Measurements from ENCODE around the gene ITGA5. TPM values are rescaled to one million over a fixed set of nuclear protein-coding genes. Genes with fewer than 3 reads are reported as not detected.
A peak's percentile ranks its signal among the peaks of the same experiment; 100 is the strongest.

Gene ITGA5
- total RNA-seq, 1 donor: 401 TPM

GRCh38 chr12:54368709-54369596 lies 50.1 kb downstream of the ITGA5 start:
- no peaks in the 10 kb centered on the region for H3K9me3 ChIP-seq (ENCODE audit: low read depth, low read length)
- H4K20me1 ChIP-seq (ENCODE audit: insufficient read depth, low read length): no peaks in the 10 kb centered on the region
- no peaks in the 10 kb centered on the region for H3K27me3 ChIP-seq (ENCODE audit: insufficient read depth, low read length)
- H3K36me3 ChIP-seq (ENCODE audit: insufficient read depth, low read length): no peaks in the 10 kb centered on the region
- H3K79me2 ChIP-seq (ENCODE audit: insufficient read depth, low read length): no peaks in the 10 kb centered on the region
- TF ChIP-seq CTCF (IDR thresholded peaks at IDR 0.05; ENCODE audit: extremely low read depth, low read depth, low read length): peak; percentile 95
- peak overlapping the region; percentile 52 for H3K4me3 ChIP-seq (ENCODE audit: insufficient read depth, low read length)
- H2AFZ ChIP-seq (ENCODE audit: low read length): peak overlapping the region; percentile 86
- H3K27ac ChIP-seq (ENCODE audit: low read depth, low read length): peak overlapping the region; percentile 37
- H3K4me1 ChIP-seq (ENCODE audit: insufficient read depth, low read length): peaks cover 14% of the 10 kb centered on the region
- DNase-seq (ENCODE audit: insufficient read length, low spot score, missing footprints): peak; percentile 94
- H3K4me2 ChIP-seq (ENCODE audit: insufficient read depth, low read length): peak overlapping the region; percentile 71

GRCh38 chr12:54368025-54368708 lies 50.9 kb downstream of the ITGA5 start:
- no peaks in the 10 kb centered on the region for H3K27me3 ChIP-seq (ENCODE audit: insufficient read depth, low read length)
- H3K79me2 ChIP-seq (ENCODE audit: insufficient read depth, low read length): no peaks in the 10 kb centered on the region
- peak overlapping the region; percentile 71 for H3K4me2 ChIP-seq (ENCODE audit: insufficient read depth, low read length)
- H2AFZ ChIP-seq (ENCODE audit: low read length): peak overlapping the region; percentile 86
- H3K9me3 ChIP-seq (ENCODE audit: low read depth, low read length): no peaks in the 10 kb centered on the region
- H3K4me1 ChIP-seq (ENCODE audit: insufficient read depth, low read length): peaks cover 14% of the 10 kb centered on the region
- peak overlapping the region; percentile 52 for H3K4me3 ChIP-seq (ENCODE audit: insufficient read depth, low read length)
- H4K20me1 ChIP-seq (ENCODE audit: insufficient read depth, low read length): no peaks in the 10 kb centered on the region
- no peaks in the 10 kb centered on the region for H3K36me3 ChIP-seq (ENCODE audit: insufficient read depth, low read length)
- no peak for TF ChIP-seq CTCF (IDR thresholded peaks at IDR 0.05; ENCODE audit: extremely low read depth, low read depth, low read length)
- no peak for DNase-seq (ENCODE audit: insufficient read length, low spot score, missing footprints)
- peak overlapping the region; percentile 37 for H3K27ac ChIP-seq (ENCODE audit: low read depth, low read length)

GRCh38 chr12:54364413-54364812 lies 54.7 kb downstream of the ITGA5 start, which contains the start of gene GPR84:
Gene GPR84 (minus strand): TSS chr12:54364486. CDS start chr12:54363851, 635 bp downstream.
- Histone ChIP-seq H3K27me3 (ENCODE audit: insufficient read depth, low read length) (no peaks in the 10 kb centered on the region), H3K9me3 (ENCODE audit: low read depth, low read length) (no peaks in the 10 kb centered on the region), H3K36me3 (ENCODE audit: insufficient read depth, low read length) (no peaks in the 10 kb centered on the region), H3K4me1 (ENCODE audit: insufficient read depth, low read length) (peaks cover 21% of the 10 kb centered on the region), H4K20me1 (ENCODE audit: insufficient read depth, low read length) (no peaks in the 10 kb centered on the region), H3K79me2 (ENCODE audit: insufficient read depth, low read length) (no peaks in the 10 kb centered on the region), H3K4me3 (ENCODE audit: insufficient read depth, low read length) (no peak within 1 kb of the TSS), H3K4me2 (ENCODE audit: insufficient read depth, low read length) (no peak within 1 kb of the TSS), H3K27ac (ENCODE audit: low read depth, low read length) (no peak within 1 kb of the TSS), H2AFZ (ENCODE audit: low read length) (peak within 1 kb of the TSS; percentile 55)
- DNase-seq (ENCODE audit: insufficient read length, low spot score, missing footprints): no peak
- TF ChIP-seq CTCF (IDR thresholded peaks at IDR 0.05; ENCODE audit: extremely low read depth, low read depth, low read length): no peak

GRCh38 chr12:54363618-54364017 lies 55.4 kb downstream of the ITGA5 start:
- no peaks in the 10 kb centered on the region for H3K27me3 ChIP-seq (ENCODE audit: insufficient read depth, low read length)
- no peak for DNase-seq (ENCODE audit: insufficient read length, low spot score, missing footprints)
- H4K20me1 ChIP-seq (ENCODE audit: insufficient read depth, low read length): no peaks in the 10 kb centered on the region
- peaks cover 24% of the 10 kb centered on the region for H3K4me1 ChIP-seq (ENCODE audit: insufficient read depth, low read length)
- no peaks in the 10 kb centered on the region for H3K9me3 ChIP-seq (ENCODE audit: low read depth, low read length)
- no peak for TF ChIP-seq CTCF (IDR thresholded peaks at IDR 0.05; ENCODE audit: extremely low read depth, low read depth, low read length)
- H2AFZ ChIP-seq (ENCODE audit: low read length): no peak overlapping the region
- no peaks in the 10 kb centered on the region for H3K36me3 ChIP-seq (ENCODE audit: insufficient read depth, low read length)
- no peak overlapping the region for H3K27ac ChIP-seq (ENCODE audit: low read depth, low read length)
- no peak overlapping the region for H3K4me3 ChIP-seq (ENCODE audit: insufficient read depth, low read length)
- H3K79me2 ChIP-seq (ENCODE audit: insufficient read depth, low read length): no peaks in the 10 kb centered on the region
- H3K4me2 ChIP-seq (ENCODE audit: insufficient read depth, low read length): no peak overlapping the region
